GM13977 (cell line): ENCODE results near the gene GTF2F1.
A peak's percentile ranks its signal among the peaks of the same experiment; 100 is the strongest.
"Not testable (repeated sequence)": the region's sequence is repeated elsewhere in the genome, so short reads cannot be mapped to it uniquely, and the experiment has no call there.

ENCODE experiments used
- DNase-seq: peaks from one replicate; pipeline ENCODE4 v3.0.0; 2012; ENCODE audit warnings: low spot score
- CTCF ChIP-seq: IDR thresholded peaks from 2 replicates; pipeline ENCODE4 v1.5.1; 2012; ENCODE audit warnings: mild to moderate bottlenecking, control low read depth; ENCODE audit not compliant: insufficient read depth; ENCODE audit errors: extremely low read depth, missing control alignments
- in situ Hi-C: fragments of 300-500 bp; cut with MboI; formaldehyde crosslinking; loops from one replicate; pipeline ENCODE4 v1.12.0; 2022; ENCODE audit warnings: low sequenced_read_pairs, low pct_unique_long_range_greater_than_20kb, mixed read lengths, inconsistent platforms; ENCODE audit not compliant: unreplicated experiment

GTF2F1 gene

GRCh38 chr19:6364353-6364752 lies 28.6 kb downstream of the GTF2F1 start:
- DNase-seq, result no peak
- in situ Hi-C loops, result no loop called here
- no peak for TF ChIP-seq CTCF

GRCh38 chr19:6362351-6362801 lies 30.6 kb downstream of the GTF2F1 start:
- peak; percentile 18 for DNase-seq
- in situ Hi-C loops, result no loop called here
- TF ChIP-seq CTCF, result no peak

GRCh38 chr19:6362027-6362350 lies 31.0 kb downstream of the GTF2F1 start:
- in situ Hi-C loops, result no loop called here
- DNase-seq, result no peak
- no peak for TF ChIP-seq CTCF

- DNase-seq, in situ Hi-C loops: not testable (repeated sequence)
Observed at GRCh38 chr19:6360857-6361216, 32.1 kb downstream of the GTF2F1 start.

GRCh38 chr19:6360445-6360844 lies 32.5 kb downstream of the GTF2F1 start:
- in situ Hi-C loops, DNase-seq: not testable (repeated sequence)

GRCh38 chr19:6359568-6360341 lies 33.2 kb downstream of the GTF2F1 start:
- DNase-seq, result no peak
- TF ChIP-seq CTCF, result no peak
- in situ Hi-C loops, result no loop called here

- TF ChIP-seq CTCF, result no peak
- in situ Hi-C loops, result no loop called here
- DNase-seq, result no peak
Observed at GRCh38 chr19:6358003-6358402, 35.0 kb downstream of the GTF2F1 start.

- no peak for TF ChIP-seq CTCF
- in situ Hi-C loops, result no loop called here
- no peak for DNase-seq
Observed at GRCh38 chr19:6357174-6357573, 35.8 kb downstream of the GTF2F1 start.

GRCh38 chr19:6355321-6356040 lies 37.5 kb downstream of the GTF2F1 start:
- in situ Hi-C loops, DNase-seq: not testable (repeated sequence)
